Natural killer cell treated with Interleukin-12 subunit alpha and Interleukin-12 subunit beta and Interleukin-15 and Interleukin-18, amount 100 ng/mL, for 72 hours (primary cell): ENCODE data around the gene ADAMTS16. TPM values are rescaled to one million over a fixed set of nuclear protein-coding genes. Genes with fewer than 3 reads are reported as not detected.

Experiments used
- ATAC-seq, 2 donors: fragments of 150-1000 bp; cut with Tn5 transposase in 1 of 2; sonication (Bioruptor Pico), chemical (Tn5 transposase) in 1 of 2; 2 replicates each; pipeline ENCODE4 v1.10.0; 2021
- DNase-seq: peaks from one replicate; pipeline ENCODE4 v3.0.0; 2022; ENCODE audit warnings: low spot score
- H3K27ac Mint-ChIP-seq, 2 donors: 1 replicate in 1 of 2; 2 replicates in 1 of 2; pipeline ENCODE4 v1.8.0; 2022; ENCODE audit warnings: mixed read lengths in 2 of 2, mild to moderate bottlenecking in 1 of 2, moderate library complexity in 1 of 2
- H3K27me3 Mint-ChIP-seq, 2 donors: 1 replicate in 1 of 2; 2 replicates in 1 of 2; pipeline ENCODE4 v1.8.0; 2022; ENCODE audit warnings: mixed read lengths in 2 of 2
- H3K36me3 Mint-ChIP-seq: one replicate; pipeline ENCODE4 v1.8.0; 2022; ENCODE audit warnings: mixed read lengths
- H3K4me1 Mint-ChIP-seq, 2 donors: 1 replicate in 1 of 2; 2 replicates in 1 of 2; pipeline ENCODE4 v1.8.0; 2022; ENCODE audit warnings: low read depth in 2 of 2, mixed read lengths in 2 of 2, mild to moderate bottlenecking in 1 of 2
- H3K4me3 Mint-ChIP-seq: one replicate; pipeline ENCODE4 v1.8.0; 2022; ENCODE audit warnings: mixed read lengths
- H3K9me3 Mint-ChIP-seq: 2 replicates; pipeline ENCODE4 v1.8.0; 2022; ENCODE audit warnings: mixed read lengths
- total RNA-seq, 2 donors: library from RNA; stranded (reverse); gene quantifications; one replicate each; pipeline ENCODE4 v1.2.3, GENCODE V29; 2022

The ADAMTS16 gene
- total RNA-seq, 2 donors from 2014 or later = not detected

GRCh38 chr5:5298068-5298633 lies 158.0 kb downstream of the ADAMTS16 start:
- Mint-ChIP-seq H3K27me3 (no peaks in the 10 kb centered on the region), H3K27ac (no peak overlapping the region), H3K36me3 (peaks cover 9% of the 10 kb centered on the region), H3K9me3 (peaks cover 12% of the 10 kb centered on the region), H3K4me1 (no peaks in the 10 kb centered on the region), H3K4me3 (no peak overlapping the region)
- ATAC-seq (no peak), DNase-seq (no peak)

GRCh38 chr5:5298841-5299541 lies 158.9 kb downstream of the ADAMTS16 start:
- H3K27ac Mint-ChIP-seq = no peak overlapping the region
- no peak for DNase-seq
- ATAC-seq = no peak
- H3K36me3 Mint-ChIP-seq = peaks cover 9% of the 10 kb centered on the region
- no peaks in the 10 kb centered on the region for H3K27me3 Mint-ChIP-seq
- H3K9me3 Mint-ChIP-seq = peaks cover 16% of the 10 kb centered on the region
- no peak overlapping the region for H3K4me3 Mint-ChIP-seq
- no peaks in the 10 kb centered on the region for H3K4me1 Mint-ChIP-seq

- peaks cover 4% of the 10 kb centered on the region for H3K36me3 Mint-ChIP-seq
- DNase-seq (no peak), ATAC-seq (no peak)
- H3K9me3 Mint-ChIP-seq = peaks cover 20% of the 10 kb centered on the region
- no peak overlapping the region for H3K4me3 Mint-ChIP-seq
- no peaks in the 10 kb centered on the region for H3K27me3 Mint-ChIP-seq
- peaks cover 0 to 2% of the 10 kb centered on the region in 2 donors for H3K4me1 Mint-ChIP-seq
- H3K27ac Mint-ChIP-seq = no peak overlapping the region
These were observed 161.0 kb downstream of the ADAMTS16 start for GRCh38 chr5:5301176-5301575.

GRCh38 chr5:5302201-5302600 lies 162.1 kb downstream of the ADAMTS16 start:
- Mint-ChIP-seq H3K27ac (no peak overlapping the region), H3K4me1 (peaks cover 0 to 2% of the 10 kb centered on the region in 2 donors), H3K9me3 (peaks cover 20% of the 10 kb centered on the region), H3K27me3 (no peaks in the 10 kb centered on the region), H3K4me3 (no peak overlapping the region), H3K36me3 (no peaks in the 10 kb centered on the region)
- DNase-seq (no peak), ATAC-seq (no peak)

DNA sequence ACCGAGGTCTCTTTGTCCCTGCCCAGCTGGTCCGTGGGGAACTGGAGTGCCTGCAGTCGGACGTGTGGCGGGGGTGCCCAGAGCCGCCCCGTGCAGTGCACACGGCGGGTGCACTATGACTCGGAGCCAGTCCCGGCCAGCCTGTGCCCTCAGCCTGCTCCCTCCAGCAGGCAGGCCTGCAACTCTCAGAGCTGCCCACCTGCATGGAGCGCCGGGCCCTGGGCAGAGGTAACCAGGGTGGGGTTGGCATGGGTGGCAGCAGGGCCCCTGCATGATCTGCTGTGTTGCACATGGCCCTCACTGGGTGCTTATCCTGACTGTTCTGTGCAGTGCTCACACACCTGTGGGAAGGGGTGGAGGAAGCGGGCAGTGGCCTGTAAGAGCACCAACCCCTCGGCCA lies 163.1 kb downstream of the ADAMTS16 start:
- Mint-ChIP-seq H3K9me3 (peaks cover 16% of the 10 kb centered on the region), H3K36me3 (no peaks in the 10 kb centered on the region), H3K4me1 (peaks cover 0 to 2% of the 10 kb centered on the region in 2 donors), H3K4me3 (no peak overlapping the region), H3K27ac (no peak overlapping the region), H3K27me3 (no peaks in the 10 kb centered on the region)
- ATAC-seq (peak in 1 of 2 donors; percentile 34), DNase-seq (no peak)

DNA sequence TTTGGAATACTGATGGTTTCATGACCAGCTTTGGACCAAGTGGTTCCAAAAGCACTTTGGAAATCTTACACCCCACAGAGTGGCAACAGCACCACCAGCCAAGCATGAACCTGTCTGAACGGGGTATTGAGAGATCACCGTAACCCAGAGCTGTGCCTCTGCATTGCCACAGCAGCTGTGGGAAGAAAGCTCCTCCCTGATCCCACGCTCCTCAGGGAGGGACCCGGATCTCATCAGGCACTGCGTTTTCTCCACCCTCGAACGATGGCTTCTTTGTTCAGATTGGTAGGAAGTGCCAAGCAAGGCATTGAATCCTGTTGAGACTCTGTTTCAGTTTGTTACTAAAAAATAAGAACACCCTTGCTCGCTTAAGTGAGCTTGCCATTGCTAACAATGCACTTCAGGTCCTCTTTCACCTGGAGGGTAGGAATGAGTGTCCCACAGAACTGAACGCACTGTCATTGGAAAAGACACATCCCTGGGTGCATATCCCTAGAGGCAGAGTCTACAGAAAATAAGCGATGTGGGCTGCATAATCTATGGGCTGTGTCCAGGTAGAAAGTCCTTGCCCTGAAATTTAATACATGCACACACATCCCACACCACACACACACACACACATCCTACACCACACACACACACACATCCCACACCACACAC lies 164.4 kb downstream of the ADAMTS16 start:
- ATAC-seq (no peak), DNase-seq (no peak)
- H3K27me3 Mint-ChIP-seq = no peaks in the 10 kb centered on the region
- no peak overlapping the region for H3K4me3 Mint-ChIP-seq
- H3K36me3 Mint-ChIP-seq = no peaks in the 10 kb centered on the region
- peaks cover 0 to 2% of the 10 kb centered on the region in 2 donors for H3K4me1 Mint-ChIP-seq
- H3K9me3 Mint-ChIP-seq = peaks cover 17% of the 10 kb centered on the region
- H3K27ac Mint-ChIP-seq = no peak overlapping the region

DNA sequence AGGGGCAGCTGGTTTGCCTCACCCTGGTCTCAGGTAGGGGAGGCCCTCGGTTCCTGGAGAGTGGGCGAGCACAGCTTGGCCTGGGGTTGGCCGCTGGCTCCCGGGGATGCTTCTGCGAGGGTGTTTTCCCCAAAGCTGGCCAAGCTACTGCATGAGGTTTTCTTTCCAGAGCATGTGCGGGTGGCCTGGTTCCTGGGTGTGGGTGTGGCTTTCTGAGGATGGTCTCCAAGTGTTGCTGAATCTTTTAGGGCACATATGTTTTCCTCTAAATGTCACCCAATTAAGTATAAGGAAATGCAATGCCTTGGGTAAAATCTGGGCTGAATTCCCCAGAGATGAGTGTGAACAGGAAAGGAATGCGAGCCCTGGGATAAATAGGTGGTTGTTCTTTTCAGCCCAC lies 166.6 kb downstream of the ADAMTS16 start:
- H3K36me3 Mint-ChIP-seq = no peaks in the 10 kb centered on the region
- ATAC-seq (no peak), DNase-seq (no peak)
- H3K4me1 Mint-ChIP-seq = peaks cover 0 to 2% of the 10 kb centered on the region in 2 donors
- H3K27ac Mint-ChIP-seq = no peak overlapping the region
- no peaks in the 10 kb centered on the region for H3K27me3 Mint-ChIP-seq
- H3K9me3 Mint-ChIP-seq = peaks cover 15% of the 10 kb centered on the region
- H3K4me3 Mint-ChIP-seq = no peak overlapping the region

DNA sequence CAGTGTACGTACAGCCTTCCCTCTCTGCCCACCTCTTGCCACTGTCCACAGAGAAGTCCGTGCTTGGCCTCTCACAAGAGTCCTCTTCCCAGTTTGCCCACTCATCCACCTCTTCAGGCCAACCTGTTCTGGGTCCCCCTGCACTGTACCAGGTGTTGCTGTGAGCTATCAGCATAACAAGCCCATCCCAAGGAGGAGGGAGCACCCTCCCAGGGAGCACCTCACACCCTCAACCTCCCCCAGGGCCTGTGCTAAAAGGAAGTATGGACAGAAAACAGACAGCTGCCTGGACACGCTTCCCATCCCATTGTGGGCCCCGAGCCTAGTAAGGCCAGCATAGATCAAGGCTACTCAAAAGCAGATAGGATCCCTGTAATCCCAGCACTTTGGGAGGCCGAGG lies 168.2 kb downstream of the ADAMTS16 start:
- Mint-ChIP-seq H3K27me3 (no peaks in the 10 kb centered on the region), H3K36me3 (no peaks in the 10 kb centered on the region), H3K9me3 (peaks cover 11% of the 10 kb centered on the region), H3K27ac (no peak overlapping the region), H3K4me3 (no peak overlapping the region), H3K4me1 (peaks cover 0 to 2% of the 10 kb centered on the region in 2 donors)
- no peak for ATAC-seq
- DNase-seq = no peak

DNA sequence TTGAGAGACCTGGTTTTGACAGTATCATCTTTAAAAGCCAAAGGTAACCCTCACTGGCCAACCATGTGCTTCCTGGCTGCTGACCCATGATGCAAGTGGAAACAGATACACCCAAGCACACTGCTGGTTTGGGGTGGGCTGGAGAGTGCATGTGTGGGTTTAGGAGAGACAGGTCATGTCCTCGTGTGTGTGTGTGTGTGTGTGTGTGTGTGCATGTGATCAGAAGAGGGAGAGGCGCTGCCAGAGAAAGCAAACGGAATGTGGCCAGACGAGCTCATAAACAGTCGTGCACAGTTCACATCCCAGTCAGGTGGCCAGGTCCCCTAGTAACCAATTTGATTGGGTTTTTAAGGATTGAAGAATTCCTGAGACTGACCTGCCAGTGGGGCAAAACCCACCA lies 169.5 kb downstream of the ADAMTS16 start:
- Mint-ChIP-seq H3K4me3 (no peak overlapping the region), H3K27me3 (no peaks in the 10 kb centered on the region), H3K27ac (no peak overlapping the region), H3K36me3 (no peaks in the 10 kb centered on the region), H3K9me3 (peaks cover 7% of the 10 kb centered on the region), H3K4me1 (peaks cover 0 to 2% of the 10 kb centered on the region in 2 donors)
- no peak for ATAC-seq
- no peak for DNase-seq

GRCh38 chr5:5313101-5313635 lies 173.0 kb downstream of the ADAMTS16 start:
- Mint-ChIP-seq H3K4me3 (no peak overlapping the region), H3K27ac (no peak overlapping the region), H3K27me3 (no peaks in the 10 kb centered on the region), H3K9me3 (peaks cover 6% of the 10 kb centered on the region), H3K36me3 (no peaks in the 10 kb centered on the region), H3K4me1 (no peaks in the 10 kb centered on the region)
- DNase-seq (no peak), ATAC-seq (no peak)

GRCh38 chr5:5314166-5314565 lies 174.0 kb downstream of the ADAMTS16 start:
- no peak overlapping the region for H3K4me3 Mint-ChIP-seq
- peaks cover 6% of the 10 kb centered on the region for H3K9me3 Mint-ChIP-seq
- no peak overlapping the region for H3K27ac Mint-ChIP-seq
- no peak for DNase-seq
- ATAC-seq = no peak
- H3K36me3 Mint-ChIP-seq = no peaks in the 10 kb centered on the region
- H3K27me3 Mint-ChIP-seq = no peaks in the 10 kb centered on the region
- no peaks in the 10 kb centered on the region for H3K4me1 Mint-ChIP-seq

- DNase-seq = no peak
These were observed 174.5 kb downstream of the ADAMTS16 start for GRCh38 chr5:5314626-5315025.

GRCh38 chr5:5315068-5315980 lies 175.2 kb downstream of the ADAMTS16 start:
- DNase-seq (no peak), ATAC-seq (no peak)
- Mint-ChIP-seq H3K27ac (no peak overlapping the region), H3K4me3 (no peak overlapping the region), H3K9me3 (peaks cover 3% of the 10 kb centered on the region), H3K36me3 (no peaks in the 10 kb centered on the region), H3K27me3 (no peaks in the 10 kb centered on the region), H3K4me1 (no peaks in the 10 kb centered on the region)

More at GRCh38 chr5:5314626-5315025, 174.5 kb downstream of the ADAMTS16 start:
- Mint-ChIP-seq H3K27me3 (no peaks in the 10 kb centered on the region), H3K9me3 (peaks cover 4% of the 10 kb centered on the region), H3K4me3 (no peak overlapping the region), H3K27ac (no peak overlapping the region), H3K36me3 (no peaks in the 10 kb centered on the region), H3K4me1 (no peaks in the 10 kb centered on the region)
- no peak for ATAC-seq
